Natural killer cell (primary cell): ENCODE results near the gene SEC11C. TPM values are rescaled to one million over a fixed set of nuclear protein-coding genes. Genes with fewer than 3 reads are reported as not detected.

Experiments used
- ATAC-seq, 3 donors: fragments of 150-1000 bp in 2 of 3; fragments of 200-7000 bp in 1 of 3; cut with Tn5 transposase; 1 replicate in 1 of 3; 2 replicates in 2 of 3; pipeline ENCODE4 v1.10.0; 2021; ENCODE audit warnings: mild to moderate bottlenecking in 2 of 3, moderate library complexity in 2 of 3
- DNase-seq, 2 donors: peaks; one replicate each; pipeline versions ENCODE4 v3.0.0 to v3.0.0-alpha.2; 2013 to 2021; ENCODE audit warnings: mixed read lengths in 1 of 2
- H3K27ac ChIP-seq: one replicate; pipeline ENCODE4 v1.5.1; 2013; ENCODE audit warnings: mild to moderate bottlenecking, low read length
- H3K27me3 ChIP-seq: one replicate; pipeline ENCODE4 v1.6.1; 2013; ENCODE audit warnings: low read length; ENCODE audit not compliant: control insufficient read depth, insufficient read depth
- H3K36me3 ChIP-seq: one replicate; pipeline ENCODE4 v1.6.1; 2013; ENCODE audit warnings: low read length; ENCODE audit not compliant: control insufficient read depth, insufficient read depth
- H3K4me1 ChIP-seq: one replicate; pipeline ENCODE4 v1.6.1; 2013; ENCODE audit warnings: low read length; ENCODE audit not compliant: control insufficient read depth, insufficient read depth
- H3K4me3 ChIP-seq: one replicate; pipeline ENCODE4 v1.5.1; 2013; ENCODE audit warnings: low read length
- H3K9me3 ChIP-seq: one replicate; pipeline ENCODE4 v1.6.1; 2013; ENCODE audit warnings: low read length; ENCODE audit not compliant: control insufficient read depth, insufficient read depth
- H3K27ac Mint-ChIP-seq, 2 donors: one replicate each; pipeline ENCODE4 v1.8.0; 2022; ENCODE audit warnings: mild to moderate bottlenecking in 2 of 2, mixed read lengths in 2 of 2, moderate library complexity in 1 of 2
- H3K27me3 Mint-ChIP-seq, 2 donors: one replicate each; pipeline ENCODE4 v1.8.0; 2022; ENCODE audit warnings: low read depth in 2 of 2, mixed read lengths in 2 of 2
- H3K36me3 Mint-ChIP-seq: one replicate; pipeline ENCODE4 v1.8.0; 2022; ENCODE audit warnings: mixed read lengths
- H3K4me1 Mint-ChIP-seq, 2 donors: one replicate each; pipeline ENCODE4 v1.8.0; 2022; ENCODE audit warnings: mixed read lengths in 2 of 2
- H3K4me3 Mint-ChIP-seq: one replicate; pipeline ENCODE4 v1.8.0; 2022; ENCODE audit warnings: mild to moderate bottlenecking, moderate library complexity, mixed read lengths
- H3K9me3 Mint-ChIP-seq, 2 donors: one replicate each; pipeline ENCODE4 v1.8.0; 2022; ENCODE audit warnings: mixed read lengths in 2 of 2
- WGBS: methylation state at CpG from one replicate; pipeline ENCODE4 v1.1.7; 2013; ENCODE audit warnings: missing lambda C conversion rate; ENCODE audit not compliant: insufficient coverage; 5-methylcytosine and 5-hydroxymethylcytosine counted together
- intact Hi-C: fragments of 100-400 bp; cut with micrococcal nuclease; formaldehyde crosslinking; loops from one replicate; pipeline ENCODE4 v1.14.2; 2022
- total RNA-seq, 4 donors: library from RNA; stranded (reverse); fragments of 120-200 nt in 1 of 4; gene quantifications; one replicate each; pipeline versions ENCODE4 v1.2.3 to v1.2.4, GENCODE V29; 2013 to 2022
- TF ChIP-seq, protein P1 (sequence below): fragments of 200-600 bp; IDR thresholded peaks from one replicate; pipeline ENCODE4 v1.8.0; 2022; ENCODE audit warnings: antibody characterized with exemption

SEC11C gene
- total RNA-seq, 3 donors from 2014 or later (not counting 1 experiment from before 2014, with no cell fraction given), result 50.9 to 76.4 (median 54.8) TPM

DNA sequence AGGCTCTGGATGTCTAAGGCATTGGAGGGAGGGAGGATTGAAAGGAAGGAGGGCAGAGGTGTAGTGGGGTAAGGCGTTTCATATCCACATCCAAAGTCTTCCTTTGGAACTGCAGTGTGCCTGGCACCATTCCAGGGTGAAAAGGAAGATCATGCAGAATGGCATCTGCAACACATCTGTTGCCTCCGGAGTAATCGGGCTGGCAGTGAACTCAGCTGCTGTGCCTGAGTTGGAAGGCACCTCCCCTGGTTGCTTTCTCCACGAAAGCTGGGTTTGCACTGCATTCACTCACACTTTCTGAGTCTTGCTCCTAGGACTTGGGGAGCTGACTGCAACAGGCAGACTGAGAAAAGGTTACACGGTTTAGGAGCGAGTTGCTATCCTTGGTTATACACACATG is 30.3 kb upstream of the SEC11C start:
- Mint-ChIP-seq H3K27ac (no peak overlapping the region), H3K27me3 (peaks cover 40 to 73% of the 10 kb centered on the region in 2 donors), H3K4me3 (no peak overlapping the region), H3K9me3 (no peaks in the 10 kb centered on the region), H3K36me3 (no peaks in the 10 kb centered on the region), H3K4me1 (no peaks in the 10 kb centered on the region)
- no peaks in the 10 kb centered on the region for H3K9me3 ChIP-seq
- no peaks in the 10 kb centered on the region for H3K36me3 ChIP-seq
- intact Hi-C loops, result no loop called here
- TF ChIP-seq, protein P1, sequence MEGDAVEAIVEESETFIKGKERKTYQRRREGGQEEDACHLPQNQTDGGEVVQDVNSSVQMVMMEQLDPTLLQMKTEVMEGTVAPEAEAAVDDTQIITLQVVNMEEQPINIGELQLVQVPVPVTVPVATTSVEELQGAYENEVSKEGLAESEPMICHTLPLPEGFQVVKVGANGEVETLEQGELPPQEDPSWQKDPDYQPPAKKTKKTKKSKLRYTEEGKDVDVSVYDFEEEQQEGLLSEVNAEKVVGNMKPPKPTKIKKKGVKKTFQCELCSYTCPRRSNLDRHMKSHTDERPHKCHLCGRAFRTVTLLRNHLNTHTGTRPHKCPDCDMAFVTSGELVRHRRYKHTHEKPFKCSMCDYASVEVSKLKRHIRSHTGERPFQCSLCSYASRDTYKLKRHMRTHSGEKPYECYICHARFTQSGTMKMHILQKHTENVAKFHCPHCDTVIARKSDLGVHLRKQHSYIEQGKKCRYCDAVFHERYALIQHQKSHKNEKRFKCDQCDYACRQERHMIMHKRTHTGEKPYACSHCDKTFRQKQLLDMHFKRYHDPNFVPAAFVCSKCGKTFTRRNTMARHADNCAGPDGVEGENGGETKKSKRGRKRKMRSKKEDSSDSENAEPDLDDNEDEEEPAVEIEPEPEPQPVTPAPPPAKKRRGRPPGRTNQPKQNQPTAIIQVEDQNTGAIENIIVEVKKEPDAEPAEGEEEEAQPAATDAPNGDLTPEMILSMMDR, result no peak
- no peaks in the 10 kb centered on the region for H3K4me1 ChIP-seq
- no peak for DNase-seq
- H3K27me3 ChIP-seq, result peaks cover 5% of the 10 kb centered on the region
- no peak overlapping the region for H3K4me3 ChIP-seq
- WGBS, result 81% methylated on average over 6 of the region's 6 CpGs
- no peak overlapping the region for H3K27ac ChIP-seq
- ATAC-seq, result no peak

DNA sequence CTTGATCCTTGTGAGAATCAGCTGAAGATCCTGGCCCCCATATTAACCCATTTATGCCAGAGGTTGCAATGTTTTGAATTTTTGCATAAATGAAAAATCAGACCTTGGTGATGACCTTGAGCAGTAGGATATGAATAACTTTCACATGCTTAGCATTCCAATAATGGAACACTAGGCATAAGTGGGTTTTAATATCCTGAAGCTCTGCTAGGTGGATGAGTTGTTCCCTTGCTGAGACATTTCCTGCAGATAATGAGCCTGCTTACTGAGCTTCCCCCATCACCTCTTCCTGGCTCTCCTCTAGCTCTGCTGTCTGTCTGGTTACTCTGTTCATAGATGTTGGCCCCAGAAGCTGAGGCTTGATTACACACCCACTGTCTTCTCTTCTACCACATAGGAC is 25.5 kb upstream of the SEC11C start:
- ATAC-seq (no peak), DNase-seq (no peak)
- Mint-ChIP-seq H3K27ac (no peak overlapping the region), H3K27me3 (peaks cover 30 to 53% of the 10 kb centered on the region in 2 donors), H3K4me3 (no peak overlapping the region), H3K36me3 (no peaks in the 10 kb centered on the region), H3K9me3 (no peaks in the 10 kb centered on the region), H3K4me1 (no peaks in the 10 kb centered on the region)
- Histone ChIP-seq H3K27ac (no peak overlapping the region), H3K36me3 (no peaks in the 10 kb centered on the region), H3K9me3 (no peaks in the 10 kb centered on the region), H3K4me3 (no peak overlapping the region), H3K27me3 (peaks cover 3% of the 10 kb centered on the region), H3K4me1 (no peaks in the 10 kb centered on the region)
- TF ChIP-seq, protein P1, result no peak
- intact Hi-C loops, result no loop called here

DNA sequence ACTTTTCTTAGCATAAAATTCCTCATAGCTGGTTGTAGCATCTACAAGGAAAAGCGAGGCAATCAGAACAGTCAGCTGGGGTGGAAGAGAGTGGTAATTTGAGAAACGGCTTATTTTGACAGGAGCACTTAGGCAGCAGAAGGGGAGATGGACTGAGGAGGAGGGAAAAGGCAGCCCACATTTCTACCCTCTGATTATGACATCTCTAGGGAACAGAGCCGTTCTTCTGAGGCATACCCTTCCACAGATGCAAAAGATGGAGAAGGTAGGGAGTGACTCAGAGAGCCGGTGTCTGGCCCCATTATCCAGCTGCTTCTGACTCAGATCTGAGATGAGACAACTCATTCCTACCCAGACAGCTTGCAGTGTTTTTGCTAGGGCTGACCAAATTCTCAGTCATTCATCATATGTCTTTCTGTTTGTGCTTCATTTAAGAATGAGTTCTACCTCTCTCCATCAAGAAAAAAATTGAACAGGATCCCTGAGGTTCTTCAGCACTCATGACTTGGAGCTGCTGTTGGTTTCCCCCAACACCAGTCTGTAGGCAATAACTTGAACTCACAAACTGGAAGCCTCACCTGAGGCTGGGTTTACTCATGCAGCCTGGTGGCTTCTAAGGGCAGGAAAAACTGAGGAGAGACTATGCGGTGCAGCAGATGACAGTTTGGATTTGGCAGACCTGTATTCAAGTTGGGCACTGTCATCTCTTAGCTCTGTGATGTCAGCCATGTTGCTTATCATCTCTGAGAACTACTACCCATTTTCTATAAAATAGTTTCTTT is 15.9 kb upstream of the SEC11C start:
- H3K27me3 Mint-ChIP-seq, result peaks cover 22 to 61% of the 10 kb centered on the region in 2 donors
- Histone ChIP-seq H3K4me3 (no peak overlapping the region), H3K9me3 (no peaks in the 10 kb centered on the region), H3K36me3 (no peaks in the 10 kb centered on the region), H3K4me1 (no peaks in the 10 kb centered on the region), H3K27ac (no peak overlapping the region), H3K27me3 (no peaks in the 10 kb centered on the region)
- no peaks in the 10 kb centered on the region for H3K4me1 Mint-ChIP-seq
- H3K27ac Mint-ChIP-seq, result no peak overlapping the region
- DNase-seq (no peak), ATAC-seq (no peak)
- 67% methylated on average over 5 of the region's 5 CpGs for WGBS
- no peaks in the 10 kb centered on the region for H3K9me3 Mint-ChIP-seq
- TF ChIP-seq, protein P1, result no peak
- intact Hi-C loops, result no loop called here
- H3K4me3 Mint-ChIP-seq, result no peak overlapping the region
- H3K36me3 Mint-ChIP-seq, result no peaks in the 10 kb centered on the region

DNA sequence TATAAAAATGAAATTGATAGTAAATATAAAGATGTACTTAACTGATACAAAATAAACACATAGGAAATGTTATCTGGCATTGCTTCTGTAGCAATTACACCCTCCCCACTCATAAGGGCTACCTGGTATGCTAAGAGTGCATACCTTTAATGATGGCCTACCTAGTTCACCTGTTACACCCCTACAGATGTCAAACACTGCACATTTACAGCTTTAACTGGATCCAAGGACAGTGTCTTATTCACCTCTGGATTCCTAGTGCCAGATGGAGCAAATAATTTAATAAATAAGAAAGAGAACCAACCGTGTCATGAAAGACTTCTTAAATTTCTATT is 15.3 kb upstream of the SEC11C start:
- no peaks in the 10 kb centered on the region for H3K36me3 ChIP-seq
- no peaks in the 10 kb centered on the region for H3K9me3 Mint-ChIP-seq
- H3K27ac Mint-ChIP-seq, result no peak overlapping the region
- TF ChIP-seq, protein P1, result no peak
- no peaks in the 10 kb centered on the region for H3K36me3 Mint-ChIP-seq
- no peak for ATAC-seq
- intact Hi-C loops, result no loop called here
- no peak overlapping the region for H3K4me3 Mint-ChIP-seq
- H3K4me3 ChIP-seq, result no peak overlapping the region
- no peaks in the 10 kb centered on the region for H3K4me1 Mint-ChIP-seq
- no CpG with 5 or more reads among the region's 1 CpG for WGBS
- H3K27ac ChIP-seq, result no peak overlapping the region
- H3K27me3 ChIP-seq, result no peaks in the 10 kb centered on the region
- DNase-seq, result no peak
- H3K27me3 Mint-ChIP-seq, result peaks cover 25 to 61% of the 10 kb centered on the region in 2 donors
- no peaks in the 10 kb centered on the region for H3K4me1 ChIP-seq
- H3K9me3 ChIP-seq, result no peaks in the 10 kb centered on the region
